Measurements from ENCODE around the gene EPN3.

Gene EPN3

GRCh38 chr17:50570032-50570431 is 37.5 kb downstream of the EPN3 start:
- DNase-seq (ENCODE audit: low spot score): no peak

- no peak for DNase-seq (ENCODE audit: low spot score)
Measured at GRCh38 chr17:50570528-50570927, 38.0 kb downstream of the EPN3 start.

GRCh38 chr17:50571681-50572080 is 39.1 kb downstream of the EPN3 start:
- no peak for DNase-seq (ENCODE audit: low spot score)

GRCh38 chr17:50572541-50572940 is 40.0 kb downstream of the EPN3 start:
- DNase-seq (ENCODE audit: low spot score): no peak

- DNase-seq (ENCODE audit: low spot score): no peak
Measured at GRCh38 chr17:50573866-50574611, 41.5 kb downstream of the EPN3 start.

GRCh38 chr17:50575581-50576210 is 43.2 kb downstream of the EPN3 start:
- DNase-seq (ENCODE audit: low spot score): no peak

GRCh38 chr17:50576864-50577263 is 44.3 kb downstream of the EPN3 start:
- no peak for DNase-seq (ENCODE audit: low spot score)

- DNase-seq (ENCODE audit: low spot score): no peak
Measured at GRCh38 chr17:50577451-50577954, 45.0 kb downstream of the EPN3 start.

- no peak for DNase-seq (ENCODE audit: low spot score)
Measured at GRCh38 chr17:50578173-50578572, 45.6 kb downstream of the EPN3 start.

GRCh38 chr17:50579399-50579798 is 46.9 kb downstream of the EPN3 start:
- DNase-seq (ENCODE audit: low spot score): no peak

- no peak for DNase-seq (ENCODE audit: low spot score)
Measured at GRCh38 chr17:50580646-50581045, 48.1 kb downstream of the EPN3 start.

- no peak for DNase-seq (ENCODE audit: low spot score)
Measured at GRCh38 chr17:50581316-50581715, 48.8 kb downstream of the EPN3 start.

GRCh38 chr17:50582741-50583140 is 50.2 kb downstream of the EPN3 start:
- no peak for DNase-seq (ENCODE audit: low spot score)

- DNase-seq (ENCODE audit: low spot score): no peak
Measured at GRCh38 chr17:50583641-50584040, 51.1 kb downstream of the EPN3 start.

- no peak for DNase-seq (ENCODE audit: low spot score)
Measured at GRCh38 chr17:50584116-50584515, 51.6 kb downstream of the EPN3 start.

- no peak for DNase-seq (ENCODE audit: low spot score)
Measured at GRCh38 chr17:50584749-50585148, 52.2 kb downstream of the EPN3 start.

- no peak for DNase-seq (ENCODE audit: low spot score)
Measured at GRCh38 chr17:50585346-50585745, 52.8 kb downstream of the EPN3 start.

- no peak for DNase-seq (ENCODE audit: low spot score)
Measured at GRCh38 chr17:50585891-50586290, 53.4 kb downstream of the EPN3 start.

- no peak for DNase-seq (ENCODE audit: low spot score)
Measured at GRCh38 chr17:50586421-50587247, 54.1 kb downstream of the EPN3 start.

- DNase-seq (ENCODE audit: low spot score): no peak
Measured at GRCh38 chr17:50587571-50587970, 55.0 kb downstream of the EPN3 start.

GRCh38 chr17:50588391-50589049 is 56.0 kb downstream of the EPN3 start:
- DNase-seq (ENCODE audit: low spot score): no peak

GRCh38 chr17:50589095-50589705 is 56.7 kb downstream of the EPN3 start:
- DNase-seq (ENCODE audit: low spot score): peak; percentile 27

Measured in AG08395 (cell line).